Naive thymus-derived CD8-positive, alpha-beta T cell (primary cell): ENCODE results near the gene ARHGAP22. TPM values are rescaled to one million over a fixed set of nuclear protein-coding genes. Genes with fewer than 3 reads are reported as not detected.
A peak's percentile ranks its signal among the peaks of the same experiment; 100 is the strongest.

Experiments
- ATAC-seq, 2 donors: fragments of 150-1000 bp; cut with Tn5 transposase in 1 of 2; sonication (Bioruptor Pico), chemical (Tn5 transposase) in 1 of 2; 1 replicate in 1 of 2; 2 replicates in 1 of 2; pipeline ENCODE4 v1.10.0; 2021; ENCODE audit warnings: mild to moderate bottlenecking in 2 of 2, moderate library complexity in 2 of 2
- POLR2A ChIA-PET: fragments of 350-600 bp; sonication (Branson Sonifier 250); formaldehyde crosslinking; loops from one replicate; lab custom pipeline; 2021; ENCODE audit warnings: antibody characterized with exemption; lab: Charles Lee
- DNase-seq, 10 donors: peaks; one replicate each; pipeline versions ENCODE4 v3.0.0 to v3.0.0-alpha.2; 2020 to 2022
- H3K27ac Mint-ChIP-seq, 10 donors: one replicate each; pipeline ENCODE4 v1.8.0; 2020 to 2022; ENCODE audit warnings: mild to moderate bottlenecking in 10 of 10, mixed read lengths in 10 of 10, moderate library complexity in 4 of 10, inconsistent platforms in 1 of 10
- H3K27me3 Mint-ChIP-seq, 5 donors: one replicate each; pipeline ENCODE4 v1.8.0; 2021 to 2022; ENCODE audit warnings: mixed read lengths in 5 of 5
- H3K36me3 Mint-ChIP-seq, 3 donors: one replicate each; pipeline ENCODE4 v1.8.0; 2020 to 2022; ENCODE audit warnings: mixed read lengths in 3 of 3, mild to moderate bottlenecking in 2 of 3, inconsistent platforms in 1 of 3
- H3K4me1 Mint-ChIP-seq, 4 donors: one replicate each; pipeline ENCODE4 v1.8.0; 2021 to 2022; ENCODE audit warnings: mixed read lengths in 4 of 4
- H3K4me3 Mint-ChIP-seq, 10 donors: one replicate each; pipeline ENCODE4 v1.8.0; 2020 to 2022; ENCODE audit warnings: mild to moderate bottlenecking in 10 of 10, mixed read lengths in 10 of 10, moderate library complexity in 6 of 10, inconsistent platforms in 1 of 10
- H3K9me3 Mint-ChIP-seq, 9 donors: one replicate each; pipeline ENCODE4 v1.8.0; 2020 to 2022; ENCODE audit warnings: mixed read lengths in 9 of 9, mild to moderate bottlenecking in 3 of 9, inconsistent platforms in 1 of 9, moderate library complexity in 1 of 9
- polyA plus RNA-seq, 3 donors: library from polyadenylated mRNA; unstranded; fragments of 300-500 nt; fragmentation: Illumina TruSeq; gene quantifications; one replicate each; pipeline ENCODE4 v1.2.3, GENCODE V29; 2021
- total RNA-seq, 8 experiments: library from RNA in 2 of 8; stranded (reverse) in 2 of 8; gene quantifications; one replicate each; pipeline ENCODE4 v1.2.3 and lab custom pipeline; 2021 to 2026

The ARHGAP22 gene
- total and polyA plus RNA-seq, 5 experiments from 2014 or later: 0.88 TPM; not detected in 4

DNA sequence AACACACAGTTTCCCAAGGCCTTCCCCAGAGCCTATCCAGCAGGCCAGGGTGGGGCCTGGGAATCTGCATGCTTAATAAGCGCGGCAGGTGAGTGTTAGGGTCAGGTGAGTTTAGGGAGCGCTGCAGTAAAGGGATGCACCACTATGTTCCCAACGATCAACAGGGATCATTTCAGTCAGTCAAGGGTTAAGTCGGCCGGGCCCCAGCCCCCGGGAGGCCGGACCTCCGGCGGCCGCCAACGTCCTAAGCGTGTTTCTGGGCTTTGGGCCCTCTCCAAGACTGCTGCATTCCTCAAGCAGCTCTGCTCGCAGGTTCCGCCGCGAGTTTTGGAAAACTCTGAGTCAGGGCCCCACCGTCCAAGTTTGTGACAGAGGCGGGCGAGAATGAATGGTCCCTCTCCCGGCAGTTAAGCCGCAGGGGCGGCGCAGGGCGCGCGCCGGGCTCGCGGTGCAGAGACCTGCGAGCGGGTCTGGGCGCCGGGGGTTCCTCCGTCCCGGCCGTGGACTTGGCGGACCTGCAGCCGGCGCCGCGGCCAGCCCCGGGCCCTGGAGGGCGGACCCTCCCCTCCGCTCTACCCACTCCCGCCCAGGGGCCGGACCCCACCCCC, 81.6 kb downstream of the ARHGAP22 start:
- no peak overlapping the region for H3K27ac Mint-ChIP-seq
- peaks cover 9 to 21% (median 11%) of the 10 kb centered on the region in 4 donors for H3K4me1 Mint-ChIP-seq
- peak overlapping the region in 1 of 10 donors; percentile 55 for H3K4me3 Mint-ChIP-seq
- no peaks in the 10 kb centered on the region for H3K36me3 Mint-ChIP-seq
- DNase-seq (no peak), ATAC-seq (no peak)
- POLR2A ChIA-PET: no interaction called here
- peaks cover 0 to 17% (median 0%) of the 10 kb centered on the region in 9 donors for H3K9me3 Mint-ChIP-seq
- peaks cover 36 to 72% (median 57%) of the 10 kb centered on the region in 5 donors for H3K27me3 Mint-ChIP-seq

DNA sequence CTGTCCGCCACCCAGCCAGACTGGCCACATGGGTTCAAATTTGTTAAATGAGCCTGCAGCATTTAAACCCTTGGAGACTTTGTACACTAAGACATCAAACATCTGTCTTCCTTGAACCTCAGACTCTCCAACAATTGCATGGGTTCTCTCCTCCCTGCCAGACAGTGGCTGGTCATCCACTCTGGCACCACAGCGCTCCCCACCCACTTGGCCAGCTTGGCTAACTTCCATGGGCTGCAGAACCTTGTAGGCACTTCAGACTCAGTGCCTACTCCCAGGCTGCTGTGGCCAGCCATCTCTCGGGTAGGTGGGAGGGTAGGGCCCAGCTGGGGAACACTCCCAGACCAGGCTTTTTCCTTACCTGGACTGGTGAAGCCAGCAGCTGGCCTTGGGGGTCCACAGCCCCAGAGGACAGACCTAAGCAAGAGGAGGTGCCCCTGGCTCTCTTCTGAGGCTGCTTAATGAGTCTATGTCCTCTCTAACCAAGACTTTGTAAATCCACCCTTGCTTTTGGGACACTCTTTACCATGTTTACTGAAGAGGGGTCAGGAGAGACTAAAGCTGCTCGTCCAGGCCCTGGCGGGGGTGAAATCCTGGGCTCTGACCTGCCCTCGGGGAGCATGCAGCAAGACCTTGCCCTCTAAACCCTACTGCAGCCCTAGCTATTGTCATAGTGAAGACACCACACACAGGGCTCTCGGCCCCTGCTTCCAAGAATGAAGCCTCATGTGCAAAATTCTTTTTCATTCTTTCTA, 82.7 kb downstream of the ARHGAP22 start:
- Mint-ChIP-seq H3K9me3 (peaks cover 0 to 8% (median 0%) of the 10 kb centered on the region in 9 donors), H3K4me1 (peaks cover 9 to 29% (median 12%) of the 10 kb centered on the region in 4 donors), H3K36me3 (no peaks in the 10 kb centered on the region), H3K27ac (no peak overlapping the region), H3K27me3 (peaks cover 34 to 65% (median 56%) of the 10 kb centered on the region in 5 donors), H3K4me3 (no peak overlapping the region)
- POLR2A ChIA-PET: no interaction called here
- ATAC-seq (no peak), DNase-seq (no peak)

DNA sequence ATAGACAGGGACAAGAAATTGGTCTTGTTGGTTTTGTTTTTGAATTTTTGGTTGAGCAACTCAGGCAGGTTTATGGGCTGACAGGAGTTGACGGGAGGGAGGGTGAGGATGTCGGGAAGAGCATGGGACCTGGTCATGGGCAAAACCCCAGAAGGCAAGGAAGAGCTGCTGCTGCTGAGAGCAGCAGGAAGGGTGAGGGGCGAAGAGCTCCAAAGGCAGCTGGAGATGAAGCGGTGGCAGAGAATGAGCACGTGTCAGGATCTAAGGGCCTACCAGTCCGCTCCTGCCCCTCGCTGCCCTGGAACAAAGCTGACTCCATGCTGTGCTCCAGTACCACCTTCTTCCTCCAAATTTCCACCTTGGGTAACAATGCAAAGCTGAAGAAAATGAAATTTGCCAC, 84.3 kb downstream of the ARHGAP22 start:
- Mint-ChIP-seq H3K27me3 (peaks cover 26 to 52% (median 43%) of the 10 kb centered on the region in 5 donors), H3K4me1 (peaks cover 9 to 29% (median 12%) of the 10 kb centered on the region in 4 donors), H3K9me3 (peaks cover 0 to 5% (median 1%) of the 10 kb centered on the region in 9 donors), H3K36me3 (no peaks in the 10 kb centered on the region), H3K4me3 (no peak overlapping the region), H3K27ac (no peak overlapping the region)
- DNase-seq (no peak), ATAC-seq (no peak)
- POLR2A ChIA-PET: no interaction called here

DNA sequence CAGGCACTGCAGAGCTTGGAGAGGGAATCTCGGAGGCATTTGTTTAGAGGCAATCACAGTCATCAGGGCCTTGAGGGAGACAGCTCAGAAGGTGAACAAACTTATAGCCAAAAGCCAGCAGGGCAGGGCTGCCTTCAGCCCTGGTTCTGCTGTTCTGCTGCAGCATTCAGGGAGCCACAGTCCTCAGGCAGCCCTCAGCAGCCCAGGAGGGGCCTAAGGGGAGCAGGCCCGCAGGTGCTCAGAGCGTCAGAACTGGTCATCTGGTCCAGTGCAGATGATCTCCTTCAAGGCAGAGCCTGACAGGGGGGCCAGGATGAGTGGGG, 84.7 kb downstream of the ARHGAP22 start:
- DNase-seq (no peak), ATAC-seq (no peak)
- H3K36me3 Mint-ChIP-seq: peaks cover 0 to 2% (median 0%) of the 10 kb centered on the region in 3 donors
- no peak overlapping the region for H3K27ac Mint-ChIP-seq
- POLR2A ChIA-PET: no interaction called here
- peaks cover 9 to 29% (median 12%) of the 10 kb centered on the region in 4 donors for H3K4me1 Mint-ChIP-seq
- H3K27me3 Mint-ChIP-seq: peaks cover 21 to 47% (median 40%) of the 10 kb centered on the region in 5 donors
- H3K4me3 Mint-ChIP-seq: peak overlapping the region in 1 of 10 donors; percentile 46
- H3K9me3 Mint-ChIP-seq: peaks cover 0 to 8% (median 5%) of the 10 kb centered on the region in 9 donors

DNA sequence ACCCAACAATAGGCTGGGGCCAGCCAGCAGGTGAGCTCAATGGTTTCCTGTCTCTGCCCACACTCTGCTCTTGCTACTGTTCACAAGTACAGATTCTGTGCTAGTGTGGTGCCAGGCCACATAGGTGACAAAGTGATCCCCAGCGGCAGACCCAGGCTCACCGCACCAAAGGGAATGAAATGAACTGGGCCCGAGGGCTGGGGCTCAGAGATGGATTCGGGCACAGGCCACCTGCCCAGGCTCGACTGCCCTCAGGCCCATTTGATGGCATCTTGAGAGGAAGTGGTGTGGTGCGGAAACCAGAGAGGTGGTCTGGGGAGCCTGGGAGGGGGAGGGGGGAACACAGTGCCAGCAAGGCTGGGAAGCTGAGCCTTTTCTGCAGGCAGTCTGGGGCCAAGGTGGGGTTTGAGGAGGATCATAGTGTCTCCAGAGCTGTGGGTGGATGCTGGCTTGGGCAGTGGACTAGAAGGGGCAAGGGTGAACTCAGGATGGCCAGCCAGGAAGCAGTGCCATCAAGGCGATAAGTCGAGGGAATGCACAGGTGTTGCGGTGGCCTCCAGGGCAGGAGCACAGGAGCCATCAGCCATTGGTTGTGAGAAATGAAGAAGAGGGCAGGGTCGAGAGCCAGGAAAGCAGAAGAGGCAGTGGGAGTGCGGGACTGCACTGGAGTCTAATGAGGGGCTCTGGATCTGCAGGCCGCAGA, 85.2 kb downstream of the ARHGAP22 start:
- H3K27me3 Mint-ChIP-seq: peaks cover 16 to 42% (median 36%) of the 10 kb centered on the region in 5 donors
- peak overlapping the region in 2 of 10 donors; percentile 57 to 66 for H3K27ac Mint-ChIP-seq
- H3K36me3 Mint-ChIP-seq: peaks cover 0 to 8% (median 2%) of the 10 kb centered on the region in 3 donors
- H3K4me1 Mint-ChIP-seq: peaks cover 9 to 29% (median 12%) of the 10 kb centered on the region in 4 donors
- POLR2A ChIA-PET: no interaction called here
- peaks cover 0 to 13% (median 11%) of the 10 kb centered on the region in 9 donors for H3K9me3 Mint-ChIP-seq
- no peak for ATAC-seq
- DNase-seq: no peak
- H3K4me3 Mint-ChIP-seq: no peak overlapping the region

DNA sequence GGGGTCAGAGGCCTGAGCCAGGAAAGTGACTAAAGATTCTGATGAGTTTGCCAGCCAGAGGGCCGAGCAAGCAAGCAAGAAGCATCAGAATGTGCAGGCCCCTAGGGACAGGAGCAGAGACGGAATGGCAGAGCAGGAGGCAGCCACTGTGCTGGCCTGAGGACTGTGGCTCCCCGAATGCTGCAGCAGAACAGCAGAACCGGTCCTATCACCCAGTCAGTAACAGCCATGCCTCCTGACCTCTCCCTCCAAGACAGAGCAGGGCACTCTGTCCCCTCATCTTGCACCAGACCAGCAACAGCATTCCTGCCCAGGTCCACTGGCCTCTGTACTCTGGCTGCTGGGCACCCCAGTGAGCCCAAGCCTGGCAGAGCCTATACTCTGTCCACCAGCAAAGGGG, 85.9 kb downstream of the ARHGAP22 start:
- ATAC-seq (no peak), DNase-seq (no peak)
- no peak overlapping the region for H3K4me3 Mint-ChIP-seq
- POLR2A ChIA-PET: no interaction called here
- peaks cover 3 to 19% (median 11%) of the 10 kb centered on the region in 9 donors for H3K9me3 Mint-ChIP-seq
- peaks cover 9 to 29% (median 12%) of the 10 kb centered on the region in 4 donors for H3K4me1 Mint-ChIP-seq
- peak overlapping the region in 1 of 10 donors; percentile 66 for H3K27ac Mint-ChIP-seq
- H3K36me3 Mint-ChIP-seq: peaks cover 0 to 9% (median 2%) of the 10 kb centered on the region in 3 donors
- peaks cover 14 to 39% (median 34%) of the 10 kb centered on the region in 5 donors for H3K27me3 Mint-ChIP-seq

DNA sequence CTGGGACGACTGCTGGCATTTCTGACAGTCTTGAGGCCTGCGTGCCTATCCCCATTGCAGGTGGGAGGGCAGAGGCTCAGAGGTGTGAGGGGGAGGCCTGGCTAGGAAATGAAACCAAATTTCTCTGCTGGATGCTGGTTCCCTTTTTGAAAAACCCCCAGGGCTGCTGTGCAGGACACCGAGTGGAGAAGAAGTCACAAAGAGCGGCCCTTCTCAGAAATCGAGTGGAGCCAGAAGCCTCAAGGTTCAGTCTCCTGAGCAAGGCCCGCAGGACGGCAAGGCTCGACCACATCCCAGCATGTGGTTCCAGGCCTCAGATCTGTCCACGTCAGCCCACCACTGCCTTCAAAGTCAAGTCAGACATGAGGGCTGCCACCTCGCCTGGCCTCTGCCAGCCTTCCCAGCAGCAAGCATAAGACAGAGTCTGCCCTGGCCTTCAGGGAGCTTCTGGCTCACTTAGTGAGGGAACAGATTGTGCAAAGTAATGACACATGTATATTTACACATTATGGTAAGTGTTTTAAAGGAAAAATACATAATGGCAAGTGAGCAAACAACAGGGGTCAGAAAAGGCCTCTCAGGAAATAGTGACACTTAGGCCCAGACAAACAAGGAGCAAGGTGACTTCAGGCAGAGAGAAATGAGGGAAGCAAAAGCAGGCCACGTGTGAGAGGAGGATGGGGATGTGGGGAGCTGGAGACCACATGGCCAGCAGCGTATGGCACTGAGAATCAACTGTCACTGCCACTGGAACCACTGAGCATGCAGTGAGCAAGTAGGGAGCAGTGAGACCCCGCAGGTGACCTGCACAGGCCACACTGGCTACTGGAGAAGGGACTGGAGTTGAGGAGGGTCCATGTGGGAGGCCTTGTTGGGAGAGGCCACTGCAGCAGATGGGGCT, 86.7 kb downstream of the ARHGAP22 start:
- DNase-seq (no peak), ATAC-seq (no peak)
- Mint-ChIP-seq H3K27me3 (peaks cover 14 to 39% (median 34%) of the 10 kb centered on the region in 5 donors), H3K9me3 (peaks cover 5 to 28% (median 13%) of the 10 kb centered on the region in 9 donors), H3K27ac (peak overlapping the region in 1 of 10 donors; percentile 66), H3K36me3 (peaks cover 0 to 12% (median 2%) of the 10 kb centered on the region in 3 donors), H3K4me1 (peaks cover 8 to 29% (median 11%) of the 10 kb centered on the region in 4 donors), H3K4me3 (no peak overlapping the region)
- POLR2A ChIA-PET: no interaction called here

DNA sequence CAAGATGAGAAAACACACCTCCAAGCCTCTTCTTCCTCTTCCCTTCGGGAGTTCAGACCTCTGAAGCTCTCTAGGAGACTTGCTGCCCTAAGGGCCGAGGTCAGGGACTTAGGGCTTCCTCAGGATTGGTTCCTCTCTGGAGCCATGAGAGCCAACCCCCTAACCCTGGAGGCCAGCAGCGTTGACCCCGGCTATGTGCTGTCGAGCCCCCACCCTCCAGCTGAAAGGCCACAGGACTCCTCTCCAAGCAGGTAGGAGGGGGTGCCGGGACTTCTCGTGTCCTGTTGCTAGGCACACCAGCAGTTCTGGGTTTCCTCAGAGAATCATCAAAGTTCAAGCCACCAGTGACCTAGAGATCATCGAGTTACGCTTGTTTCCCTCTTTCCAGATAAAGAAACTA, 87.4 kb downstream of the ARHGAP22 start:
- POLR2A ChIA-PET: no interaction called here
- Mint-ChIP-seq H3K4me3 (no peak overlapping the region), H3K27me3 (peaks cover 7 to 33% (median 27%) of the 10 kb centered on the region in 5 donors), H3K4me1 (peaks cover 6 to 26% (median 10%) of the 10 kb centered on the region in 4 donors), H3K36me3 (peaks cover 0 to 17% (median 2%) of the 10 kb centered on the region in 3 donors), H3K9me3 (peaks cover 5 to 29% (median 13%) of the 10 kb centered on the region in 9 donors), H3K27ac (no peak overlapping the region)
- no peak for ATAC-seq
- DNase-seq: no peak

DNA sequence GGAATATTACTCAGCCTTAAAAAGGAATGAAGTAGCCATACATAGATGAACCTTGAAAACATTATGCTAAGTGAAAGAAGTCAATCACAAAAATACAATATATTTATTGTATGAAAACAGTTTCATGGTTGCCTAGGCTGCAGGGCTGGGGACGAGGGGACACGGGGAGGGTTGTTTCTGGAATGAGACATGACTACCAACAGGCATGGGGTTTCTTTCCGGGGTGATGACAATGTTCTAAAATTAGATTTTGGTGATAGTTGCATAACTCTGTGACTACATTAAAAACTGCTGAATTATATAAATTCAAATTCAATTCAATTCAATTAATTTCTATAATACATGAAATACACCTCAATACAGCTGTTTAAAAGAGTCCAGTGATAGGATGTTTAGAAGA, 88.0 kb downstream of the ARHGAP22 start:
- DNase-seq: no peak
- no peak for ATAC-seq
- no peak overlapping the region for H3K27ac Mint-ChIP-seq
- peaks cover 5 to 31% (median 13%) of the 10 kb centered on the region in 9 donors for H3K9me3 Mint-ChIP-seq
- no peak overlapping the region for H3K4me3 Mint-ChIP-seq
- peaks cover 0 to 17% (median 2%) of the 10 kb centered on the region in 3 donors for H3K36me3 Mint-ChIP-seq
- POLR2A ChIA-PET: no interaction called here
- peaks cover 6 to 27% (median 23%) of the 10 kb centered on the region in 5 donors for H3K27me3 Mint-ChIP-seq
- H3K4me1 Mint-ChIP-seq: peaks cover 6 to 28% (median 10%) of the 10 kb centered on the region in 4 donors

DNA sequence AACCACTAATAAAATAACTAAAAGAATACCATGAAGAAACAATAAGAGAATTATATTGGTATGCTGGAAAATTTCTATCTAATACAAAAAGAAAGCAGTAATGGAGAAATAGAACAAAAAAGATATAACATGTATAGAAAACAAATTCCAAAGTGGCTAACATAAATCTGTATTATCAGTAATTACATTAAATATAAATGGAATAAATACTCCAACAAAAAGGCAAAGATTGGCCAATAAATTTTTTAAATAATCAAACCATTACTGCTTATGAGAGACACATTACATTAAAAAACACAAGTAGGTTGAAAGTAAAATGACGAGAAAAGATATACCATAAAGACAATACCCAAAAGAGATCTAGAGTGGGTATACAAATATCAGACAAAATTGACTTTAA, 90.0 kb downstream of the ARHGAP22 start:
- H3K4me1 Mint-ChIP-seq: peaks cover 5 to 31% (median 7%) of the 10 kb centered on the region in 4 donors
- peaks cover 0 to 17% (median 2%) of the 10 kb centered on the region in 3 donors for H3K36me3 Mint-ChIP-seq
- peaks cover 0 to 13% (median 8%) of the 10 kb centered on the region in 5 donors for H3K27me3 Mint-ChIP-seq
- no peak overlapping the region for H3K4me3 Mint-ChIP-seq
- peaks cover 5 to 31% (median 13%) of the 10 kb centered on the region in 9 donors for H3K9me3 Mint-ChIP-seq
- POLR2A ChIA-PET: no interaction called here
- H3K27ac Mint-ChIP-seq: no peak overlapping the region
- DNase-seq (no peak), ATAC-seq (no peak)

DNA sequence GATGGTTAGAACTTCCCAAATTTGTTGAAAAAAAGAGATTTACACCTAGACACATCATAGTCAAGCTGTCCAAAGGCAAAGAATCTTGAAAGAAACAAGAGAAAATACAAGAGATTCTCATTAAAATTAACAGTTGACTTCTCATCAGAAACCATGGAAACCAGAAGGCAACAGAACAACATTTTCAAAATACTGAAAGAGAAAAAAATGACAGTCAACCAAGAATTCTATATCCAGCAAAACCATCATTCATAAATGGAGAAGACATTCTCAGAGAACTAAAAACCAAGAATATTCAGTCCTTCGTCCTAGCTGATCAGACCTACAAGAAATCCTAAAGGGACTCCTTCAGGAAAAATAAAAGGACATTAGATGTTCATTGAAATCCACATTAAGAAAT, 90.6 kb downstream of the ARHGAP22 start:
- POLR2A ChIA-PET: no interaction called here
- H3K36me3 Mint-ChIP-seq: peaks cover 0 to 17% (median 2%) of the 10 kb centered on the region in 3 donors

More for the DNA sequence above, 90.6 kb downstream of the ARHGAP22 start:
- Mint-ChIP-seq H3K27ac (no peak overlapping the region), H3K4me3 (no peak overlapping the region), H3K9me3 (peaks cover 5 to 31% (median 13%) of the 10 kb centered on the region in 9 donors), H3K4me1 (peaks cover 0 to 24% (median 2%) of the 10 kb centered on the region in 4 donors), H3K27me3 (peaks cover 0 to 7% (median 6%) of the 10 kb centered on the region in 5 donors)
- DNase-seq (no peak), ATAC-seq (no peak)
